RWPE2 (cell line): ENCODE results near the gene SH3RF2.
A peak's percentile ranks its signal among the peaks of the same experiment; 100 is the strongest.

Source experiments
- ATAC-seq: fragments of 200-7000 bp; cut with Tn5 transposase; 3 replicates; pipeline ENCODE4 v1.9.1; 2021; ENCODE audit warnings: low read depth
- DNase-seq: peaks from one replicate; pipeline ENCODE4 v3.0.0-alpha.2; 2020; ENCODE audit warnings: low spot score
- H3K27ac ChIP-seq: fragments of 450-650 bp; 2 replicates; pipeline ENCODE4 v1.5.1; 2017; ENCODE audit warnings: mild to moderate bottlenecking; ENCODE audit not compliant: poor library complexity, severe bottlenecking
- H3K27me3 ChIP-seq: fragments of 250-450 bp; sonication (Bioruptor Pico); 2 replicates; pipeline ENCODE4 v1.5.1; 2021; ENCODE audit warnings: mild to moderate bottlenecking, moderate library complexity; ENCODE audit not compliant: insufficient read depth, poor library complexity, severe bottlenecking
- H3K36me3 ChIP-seq: fragments of 250-450 bp; sonication (Bioruptor Pico); 2 replicates; pipeline ENCODE4 v1.5.1; 2020; ENCODE audit warnings: low read depth, mild to moderate bottlenecking, moderate library complexity
- H3K4me1 ChIP-seq: fragments of 250-450 bp; sonication (Bioruptor Pico); 2 replicates; pipeline ENCODE4 v1.5.1; 2021; ENCODE audit warnings: mild to moderate bottlenecking, moderate library complexity; ENCODE audit not compliant: insufficient read depth, poor library complexity, severe bottlenecking
- H3K4me3 ChIP-seq: fragments of 250-450 bp; sonication (Bioruptor Pico); 2 replicates; pipeline ENCODE4 v1.5.1; 2021; ENCODE audit warnings: mild to moderate bottlenecking, moderate library complexity; ENCODE audit not compliant: severe bottlenecking
- H3K9me3 ChIP-seq: fragments of 250-450 bp; sonication (Bioruptor Pico); 2 replicates; pipeline ENCODE4 v1.5.1; 2021; ENCODE audit warnings: mild to moderate bottlenecking, moderate library complexity; ENCODE audit not compliant: severe bottlenecking
- CTCF ChIP-seq: fragments of 450-650 bp; IDR thresholded peaks from one replicate; pipeline ENCODE4 v1.5.1; 2017; ENCODE audit warnings: mild to moderate bottlenecking, moderate library complexity; ENCODE audit not compliant: poor library complexity, severe bottlenecking

The SH3RF2 gene

DNA sequence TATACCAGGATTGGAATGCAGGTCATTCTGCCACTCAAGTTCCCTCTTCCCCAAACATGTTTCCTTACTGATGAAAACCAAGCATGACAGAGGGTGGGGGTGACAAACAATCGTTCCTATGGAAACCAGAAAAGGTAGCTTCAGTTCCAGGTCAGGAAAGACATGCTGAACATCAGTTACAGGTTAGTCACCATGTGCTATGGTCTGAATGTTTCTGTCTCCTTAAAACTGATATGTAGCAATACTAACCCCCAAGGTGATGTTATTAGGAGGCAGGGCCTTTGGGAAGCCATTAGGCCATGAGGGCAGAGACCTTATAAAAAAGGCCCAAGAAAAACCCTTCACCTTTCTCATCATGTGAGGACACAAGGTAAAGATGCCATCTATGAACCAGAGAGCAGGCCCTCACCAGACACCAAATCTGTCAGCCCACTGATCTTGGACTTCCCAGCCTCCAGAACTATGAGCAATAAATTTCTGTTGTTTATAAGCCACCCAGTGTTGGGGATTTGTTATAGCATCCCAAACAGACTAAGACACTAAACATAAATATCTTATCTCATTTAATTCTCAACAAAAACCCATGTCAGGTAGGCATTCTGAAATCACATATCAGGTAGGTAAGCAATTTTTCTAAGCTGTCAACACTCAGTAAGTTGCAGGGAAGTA is 15.7 kb upstream of the SH3RF2 start:
- Histone ChIP-seq H3K4me1 (peaks cover 29% of the 10 kb centered on the region), H3K27ac (peak overlapping the region; percentile 56), H3K9me3 (no peaks in the 10 kb centered on the region), H3K4me3 (no peak overlapping the region), H3K36me3 (no peaks in the 10 kb centered on the region), H3K27me3 (no peaks in the 10 kb centered on the region)
- ATAC-seq (no peak; the same call in 2 of the 3 replicates), DNase-seq (no peak)
- TF ChIP-seq CTCF: peak; percentile 6

DNA sequence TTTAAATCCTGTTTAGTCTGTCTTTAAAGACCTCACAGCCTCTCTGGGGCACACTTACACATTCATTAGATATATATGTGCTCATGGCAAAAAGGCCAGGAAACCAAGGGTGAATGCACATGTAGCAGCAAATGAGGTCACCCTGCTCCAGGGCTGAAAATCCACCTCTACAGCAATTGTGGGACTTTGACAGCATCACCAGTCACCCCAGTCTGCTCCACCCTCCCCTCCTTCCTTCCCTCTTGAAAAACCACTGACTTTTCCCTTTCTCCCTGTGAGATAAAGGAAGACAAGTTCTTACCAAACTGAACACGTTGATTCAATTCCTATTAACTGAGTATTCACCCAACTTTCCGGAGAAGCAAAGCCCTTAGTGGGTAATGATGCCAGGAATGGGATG is 15.2 kb upstream of the SH3RF2 start:
- Histone ChIP-seq H3K4me1 (peaks cover 33% of the 10 kb centered on the region), H3K4me3 (no peak overlapping the region), H3K27me3 (no peaks in the 10 kb centered on the region), H3K27ac (peak overlapping the region; percentile 56), H3K36me3 (no peaks in the 10 kb centered on the region), H3K9me3 (no peaks in the 10 kb centered on the region)
- peak; percentile 73 for DNase-seq
- no peak for TF ChIP-seq CTCF
- ATAC-seq: peak; percentile 52

- ATAC-seq (no peak), DNase-seq (no peak)
- H3K27me3 ChIP-seq: no peaks in the 10 kb centered on the region
- no peaks in the 10 kb centered on the region for H3K36me3 ChIP-seq
- peak overlapping the region; percentile 56 for H3K27ac ChIP-seq
- no peaks in the 10 kb centered on the region for H3K9me3 ChIP-seq
- no peak for TF ChIP-seq CTCF
- H3K4me3 ChIP-seq: no peak overlapping the region
- peaks cover 36% of the 10 kb centered on the region for H3K4me1 ChIP-seq
Observed at GRCh38 chr5:145922059-145922458, 14.3 kb upstream of the SH3RF2 start.

GRCh38 chr5:145923405-145923804 is 13.0 kb upstream of the SH3RF2 start:
- no peak for ATAC-seq
- H3K4me3 ChIP-seq: no peak overlapping the region
- no peaks in the 10 kb centered on the region for H3K36me3 ChIP-seq
- TF ChIP-seq CTCF: no peak
- no peak for DNase-seq
- H3K9me3 ChIP-seq: no peaks in the 10 kb centered on the region
- peaks cover 36% of the 10 kb centered on the region for H3K4me1 ChIP-seq
- H3K27me3 ChIP-seq: no peaks in the 10 kb centered on the region
- no peak overlapping the region for H3K27ac ChIP-seq

DNA sequence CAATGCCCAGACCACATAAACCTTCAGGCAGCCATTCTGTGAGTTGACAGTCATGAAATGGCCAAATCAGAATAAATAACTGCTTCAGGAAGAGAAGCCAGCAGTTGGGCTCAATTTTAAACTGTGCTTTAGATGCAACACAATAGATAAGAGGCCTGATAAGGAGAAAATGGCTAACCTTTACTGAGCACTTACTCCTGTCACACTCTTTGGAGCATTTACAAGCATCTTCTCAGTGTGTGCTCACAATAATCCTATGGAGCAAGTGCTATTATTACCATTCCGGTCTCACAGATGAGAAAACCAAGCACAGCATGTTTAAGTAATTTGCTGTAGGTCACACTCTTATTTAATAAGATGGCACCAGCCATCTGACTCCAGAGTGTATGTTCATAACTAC is 11.5 kb upstream of the SH3RF2 start:
- Histone ChIP-seq H3K27me3 (no peaks in the 10 kb centered on the region), H3K4me1 (peaks cover 36% of the 10 kb centered on the region), H3K9me3 (no peaks in the 10 kb centered on the region), H3K27ac (peak overlapping the region; percentile 96), H3K4me3 (no peak overlapping the region), H3K36me3 (no peaks in the 10 kb centered on the region)
- ATAC-seq: no peak
- DNase-seq: no peak
- no peak for TF ChIP-seq CTCF
